ENCODE measurements around the gene SMARCC1. TPM values are rescaled to one million over a fixed set of nuclear protein-coding genes. Genes with fewer than 3 reads are reported as not detected.
"Not testable (repeated sequence)": the region's sequence is repeated elsewhere in the genome, so short reads cannot be mapped to it uniquely, and the experiment has no call there.

SMARCC1 gene
- total RNA-seq, 1 experiment from 2014 or later: 130 TPM

DNA sequence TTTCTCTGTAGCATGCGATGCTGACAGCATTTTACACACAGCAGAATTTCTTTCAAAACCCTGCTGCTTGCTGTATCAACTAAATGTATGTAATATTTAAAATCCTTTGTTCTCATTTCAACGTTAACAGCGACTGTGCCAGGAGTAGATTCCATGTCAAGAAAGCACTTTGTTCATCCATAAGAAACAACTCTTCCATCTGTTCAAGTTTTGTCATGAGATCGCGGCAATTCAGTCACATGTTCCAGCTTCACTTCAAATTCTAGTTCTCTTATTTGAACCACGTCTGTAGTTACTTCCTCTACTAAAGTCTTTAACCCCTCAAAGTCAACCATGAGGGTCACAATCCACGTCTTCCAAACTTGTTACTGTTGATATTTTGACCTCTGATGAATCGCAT lies 50.6 kb downstream of the SMARCC1 start:
- H3K9me3 ChIP-seq (ENCODE audit: insufficient read depth, low read depth): no peaks in the 10 kb centered on the region
- no peak for DNase-seq
- peaks cover 5% of the 10 kb centered on the region; the same call in 1 of the 2 replicates for H4K20me1 ChIP-seq (ENCODE audit: insufficient read depth)
- no peaks in the 10 kb centered on the region for H3K79me2 ChIP-seq (ENCODE audit: low read depth)
- intact Hi-C loops (cut with micrococcal nuclease; ENCODE audit: unreplicated experiment): no loop called here
- H3K4me2 ChIP-seq: no peak overlapping the region
- TF ChIP-seq, protein P1, sequence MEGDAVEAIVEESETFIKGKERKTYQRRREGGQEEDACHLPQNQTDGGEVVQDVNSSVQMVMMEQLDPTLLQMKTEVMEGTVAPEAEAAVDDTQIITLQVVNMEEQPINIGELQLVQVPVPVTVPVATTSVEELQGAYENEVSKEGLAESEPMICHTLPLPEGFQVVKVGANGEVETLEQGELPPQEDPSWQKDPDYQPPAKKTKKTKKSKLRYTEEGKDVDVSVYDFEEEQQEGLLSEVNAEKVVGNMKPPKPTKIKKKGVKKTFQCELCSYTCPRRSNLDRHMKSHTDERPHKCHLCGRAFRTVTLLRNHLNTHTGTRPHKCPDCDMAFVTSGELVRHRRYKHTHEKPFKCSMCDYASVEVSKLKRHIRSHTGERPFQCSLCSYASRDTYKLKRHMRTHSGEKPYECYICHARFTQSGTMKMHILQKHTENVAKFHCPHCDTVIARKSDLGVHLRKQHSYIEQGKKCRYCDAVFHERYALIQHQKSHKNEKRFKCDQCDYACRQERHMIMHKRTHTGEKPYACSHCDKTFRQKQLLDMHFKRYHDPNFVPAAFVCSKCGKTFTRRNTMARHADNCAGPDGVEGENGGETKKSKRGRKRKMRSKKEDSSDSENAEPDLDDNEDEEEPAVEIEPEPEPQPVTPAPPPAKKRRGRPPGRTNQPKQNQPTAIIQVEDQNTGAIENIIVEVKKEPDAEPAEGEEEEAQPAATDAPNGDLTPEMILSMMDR (conservative IDR thresholded peaks at IDR 0.05): no peak
- no peak for TF ChIP-seq EZH2 (IDR thresholded peaks at IDR 0.05; ENCODE audit: low read depth)
- no peak overlapping the region for H3K27ac ChIP-seq
- H3F3A ChIP-seq (ENCODE audit: insufficient read depth, low read depth): peaks cover 19% of the 10 kb centered on the region
- H3K27me3 ChIP-seq (ENCODE audit: insufficient read depth, low read depth): no peaks in the 10 kb centered on the region
- no peak overlapping the region for H2AFZ ChIP-seq
- BruUV-seq (replicated peaks): no TSS peak
- no peaks in the 10 kb centered on the region for H3K9me2 ChIP-seq (ENCODE audit: insufficient read depth)
- ChIA-PET POLR2A (ENCODE audit: unreplicated experiment) (no interaction called here), CTCF (no interaction called here)
- no peak overlapping the region for H3K4me3 ChIP-seq
- H3K4me1 ChIP-seq (replicated peaks; ENCODE audit: insufficient read depth): 0 out of 2 replicates have a peak, but pooled peaks cover 5% of the 10 kb centered on the region
- H3K36me3 ChIP-seq (ENCODE audit: low read depth): peaks cover 28% of the 10 kb centered on the region

DNA sequence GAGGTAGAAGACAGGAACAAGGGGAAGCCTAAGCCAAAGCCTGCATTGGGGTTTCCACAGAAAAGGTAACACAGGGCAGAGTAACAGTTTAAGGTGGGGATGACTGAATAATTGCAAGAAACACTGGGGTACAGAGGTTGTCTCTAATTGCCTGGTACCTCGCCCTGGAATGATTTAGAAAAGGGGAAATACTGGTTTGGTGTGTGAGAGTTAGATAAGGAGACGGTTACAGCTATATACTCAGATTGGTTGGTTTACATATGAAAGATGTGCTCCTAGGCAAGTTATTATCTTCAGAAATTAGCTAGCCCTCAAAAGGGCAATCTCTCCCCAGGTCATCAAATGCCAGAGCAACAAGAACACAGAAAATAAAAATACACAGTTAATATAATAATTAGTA lies 58.8 kb downstream of the SMARCC1 start:
- CTCF ChIA-PET: interaction anchor here (0.6 kb wide), 1 partner anchor 257 kb away, joined by 8 read pairs; no protein-coding TSS in a partner anchor
- no peaks in the 10 kb centered on the region for H3K36me3 ChIP-seq (ENCODE audit: low read depth)
- H3K4me1 ChIP-seq (replicated peaks; ENCODE audit: insufficient read depth): 0 out of 2 replicates have a peak, but pooled peaks cover 6% of the 10 kb centered on the region

DNA sequence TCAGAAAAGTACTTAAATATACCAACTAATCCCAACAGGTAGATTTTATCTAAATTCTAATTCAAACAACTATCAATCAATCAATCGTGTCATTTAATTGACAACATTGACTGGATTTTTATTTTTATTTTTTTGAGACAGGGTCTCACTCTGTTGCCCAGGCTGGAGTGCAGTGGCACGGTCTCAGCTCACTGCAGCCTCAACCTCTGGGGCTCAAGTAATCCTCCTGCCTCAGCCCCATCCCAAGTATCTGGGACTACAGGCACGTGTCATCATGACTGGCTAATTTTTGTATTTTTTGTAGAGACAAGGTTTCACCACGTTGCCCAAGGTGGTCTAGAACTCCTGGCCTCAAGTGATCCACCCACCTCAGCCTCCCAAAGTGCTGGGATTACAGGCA lies 64.2 kb downstream of the SMARCC1 start:
- H3K4me3 ChIP-seq; H3K79me2 ChIP-seq (ENCODE audit: low read depth); H3K4me1 ChIP-seq (replicated peaks; ENCODE audit: insufficient read depth); DNase-seq; POLR2A ChIA-PET (ENCODE audit: unreplicated experiment); BruUV-seq (replicated peaks); H3K4me2 ChIP-seq; H3K9me3 ChIP-seq (ENCODE audit: insufficient read depth, low read depth); CTCF ChIA-PET; H3K27me3 ChIP-seq (ENCODE audit: insufficient read depth, low read depth); H4K20me1 ChIP-seq (ENCODE audit: insufficient read depth); H3K9me2 ChIP-seq (ENCODE audit: insufficient read depth); H2AFZ ChIP-seq; intact Hi-C loops (cut with micrococcal nuclease; ENCODE audit: unreplicated experiment): not testable (repeated sequence)
- peak overlapping the region; percentile 23; the same call in 1 of the 2 replicates for H3K27ac ChIP-seq
- H3F3A ChIP-seq (ENCODE audit: insufficient read depth, low read depth): peaks cover 12% of the 10 kb centered on the region; the same call in 1 of the 2 replicates
- peaks cover 28% of the 10 kb centered on the region for H3K36me3 ChIP-seq (ENCODE audit: low read depth)

More for the DNA sequence above, 58.8 kb downstream of the SMARCC1 start:
- POLR2A ChIA-PET (ENCODE audit: unreplicated experiment): no interaction called here
- Histone ChIP-seq H3K27ac (no peak overlapping the region), H3K9me3 (ENCODE audit: insufficient read depth, low read depth) (no peaks in the 10 kb centered on the region), H4K20me1 (ENCODE audit: insufficient read depth) (peaks cover 4% of the 10 kb centered on the region; the same call in 1 of the 2 replicates), H3F3A (ENCODE audit: insufficient read depth, low read depth) (peaks cover 3% of the 10 kb centered on the region; the same call in 1 of the 2 replicates), H3K9me2 (ENCODE audit: insufficient read depth) (no peaks in the 10 kb centered on the region), H3K4me2 (no peak overlapping the region), H3K79me2 (ENCODE audit: low read depth) (no peaks in the 10 kb centered on the region; the same call in 1 of the 2 replicates), H2AFZ (no peak overlapping the region), H3K27me3 (ENCODE audit: insufficient read depth, low read depth) (no peaks in the 10 kb centered on the region), H3K4me3 (no peak overlapping the region)
- no peak for DNase-seq
- no TSS peak for BruUV-seq (replicated peaks)
- intact Hi-C loops (cut with micrococcal nuclease; ENCODE audit: unreplicated experiment): no loop called here
- no peak for TF ChIP-seq EZH2 (IDR thresholded peaks at IDR 0.05; ENCODE audit: low read depth)
- TF ChIP-seq, protein P1 (conservative IDR thresholded peaks at IDR 0.05): no peak

DNA sequence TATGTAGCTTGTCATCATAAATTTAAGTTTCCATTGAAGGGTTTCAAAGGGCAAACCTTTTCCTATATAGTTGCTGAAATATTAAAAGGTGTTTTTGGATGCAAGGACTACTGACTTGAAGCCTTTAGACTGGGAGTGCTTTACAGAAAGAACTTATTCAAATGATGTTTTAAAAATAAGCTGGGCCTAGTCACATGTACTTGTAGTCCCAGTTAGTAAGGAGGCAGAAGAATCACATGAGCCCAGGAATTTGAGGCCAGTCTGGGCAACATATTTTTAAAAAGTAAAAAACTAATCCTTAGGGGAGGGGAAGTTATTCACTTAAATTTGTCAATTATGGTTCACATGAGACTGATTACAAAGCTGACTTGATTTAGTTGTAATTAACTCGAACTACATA lies 65.0 kb downstream of the SMARCC1 start:
- Histone ChIP-seq H3K9me2 (ENCODE audit: insufficient read depth) (no peaks in the 10 kb centered on the region), H3F3A (ENCODE audit: insufficient read depth, low read depth) (peaks cover 12% of the 10 kb centered on the region; the same call in 1 of the 2 replicates), H4K20me1 (ENCODE audit: insufficient read depth) (no peaks in the 10 kb centered on the region; the same call in 1 of the 2 replicates), H3K4me3 (no peak overlapping the region), H3K27me3 (ENCODE audit: insufficient read depth, low read depth) (no peaks in the 10 kb centered on the region), H2AFZ (no peak overlapping the region), H3K9me3 (ENCODE audit: insufficient read depth, low read depth) (no peaks in the 10 kb centered on the region), H3K4me1 (replicated peaks; ENCODE audit: insufficient read depth) (no peaks in the 10 kb centered on the region), H3K27ac (0 out of 2 replicates have a peak overlapping the region, but pooled peaks have one; percentile 9), H3K36me3 (ENCODE audit: low read depth) (peaks cover 29% of the 10 kb centered on the region), H3K4me2 (no peak overlapping the region), H3K79me2 (ENCODE audit: low read depth) (0 out of 2 replicates have a peak, but pooled peaks cover 3% of the 10 kb centered on the region)
- CTCF ChIA-PET: no interaction called here
- intact Hi-C loops (cut with micrococcal nuclease; ENCODE audit: unreplicated experiment): no loop called here
- BruUV-seq (replicated peaks): no TSS peak
- DNase-seq: no peak
- POLR2A ChIA-PET (ENCODE audit: unreplicated experiment): interaction anchor here (0.7 kb wide), 1 partner anchor 165 kb away, joined by 3 read pairs; no protein-coding TSS in a partner anchor
- TF ChIP-seq EZH2 (IDR thresholded peaks at IDR 0.05; ENCODE audit: low read depth): no peak
- TF ChIP-seq, protein P1 (conservative IDR thresholded peaks at IDR 0.05): no peak

Measured in PC-9 (cell line).